ENCODE data around the gene RASA4B.
"Not testable (repeated sequence)": the region's sequence is repeated elsewhere in the genome, so short reads cannot be mapped to it uniquely, and the experiment has no call there.

The RASA4B gene

DNA sequence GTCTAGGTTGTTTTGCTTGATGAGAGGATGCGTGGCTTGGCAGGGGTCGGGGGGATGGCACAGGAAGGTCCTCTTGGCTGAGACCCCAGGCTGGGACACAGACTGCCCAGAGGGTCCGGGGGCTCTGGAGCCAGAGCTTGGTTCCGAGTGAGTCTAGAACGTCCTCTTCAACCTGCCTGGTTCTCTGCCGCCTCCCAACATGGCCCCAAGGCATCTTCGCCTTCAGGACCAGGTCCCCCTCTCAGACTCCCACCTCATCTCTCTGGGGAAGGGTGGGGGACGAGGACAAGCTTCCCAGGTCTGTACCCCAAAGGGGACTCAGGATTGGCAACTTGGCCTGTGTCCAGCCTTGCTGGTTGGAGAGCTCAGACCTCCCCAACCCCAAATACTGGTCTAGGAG, 24.5 kb upstream of the RASA4B start:
- H3K9me3 ChIP-seq (ENCODE audit: low read length); H3K79me2 ChIP-seq (ENCODE audit: insufficient read depth, low read length); H3K36me3 ChIP-seq (ENCODE audit: insufficient read depth, low read length); H4K20me1 ChIP-seq (ENCODE audit: insufficient read depth, low read length); H3K9me2 ChIP-seq (ENCODE audit: low read depth, low read length); H3K27me3 ChIP-seq (ENCODE audit: insufficient read depth, low read length); H3K27ac ChIP-seq (ENCODE audit: low read depth, low read length, poor library complexity, severe bottlenecking); H3K4me3 ChIP-seq (ENCODE audit: low read depth, low read length, poor library complexity, severe bottlenecking); H2AFZ ChIP-seq (ENCODE audit: low read length); H3K4me1 ChIP-seq (ENCODE audit: insufficient read depth, low read length, severe bottlenecking); H3K9ac ChIP-seq (ENCODE audit: low read length); H3K4me2 ChIP-seq (ENCODE audit: low read length); H3F3A ChIP-seq (ENCODE audit: insufficient read depth, low read length): not testable (repeated sequence)

GRCh38 chr7:102540604-102541003, 23.0 kb upstream of the RASA4B start:
- not testable (repeated sequence) for H4K20me1 ChIP-seq (ENCODE audit: insufficient read depth, low read length); H3K79me2 ChIP-seq (ENCODE audit: insufficient read depth, low read length); H3F3A ChIP-seq (ENCODE audit: insufficient read depth, low read length); H3K4me2 ChIP-seq (ENCODE audit: low read length); H2AFZ ChIP-seq (ENCODE audit: low read length); H3K4me3 ChIP-seq (ENCODE audit: low read depth, low read length, poor library complexity, severe bottlenecking); H3K9me2 ChIP-seq (ENCODE audit: low read depth, low read length); H3K9me3 ChIP-seq (ENCODE audit: low read length); H3K4me1 ChIP-seq (ENCODE audit: insufficient read depth, low read length, severe bottlenecking); H3K27me3 ChIP-seq (ENCODE audit: insufficient read depth, low read length); H3K9ac ChIP-seq (ENCODE audit: low read length); H3K27ac ChIP-seq (ENCODE audit: low read depth, low read length, poor library complexity, severe bottlenecking); H3K36me3 ChIP-seq (ENCODE audit: insufficient read depth, low read length)

DNA sequence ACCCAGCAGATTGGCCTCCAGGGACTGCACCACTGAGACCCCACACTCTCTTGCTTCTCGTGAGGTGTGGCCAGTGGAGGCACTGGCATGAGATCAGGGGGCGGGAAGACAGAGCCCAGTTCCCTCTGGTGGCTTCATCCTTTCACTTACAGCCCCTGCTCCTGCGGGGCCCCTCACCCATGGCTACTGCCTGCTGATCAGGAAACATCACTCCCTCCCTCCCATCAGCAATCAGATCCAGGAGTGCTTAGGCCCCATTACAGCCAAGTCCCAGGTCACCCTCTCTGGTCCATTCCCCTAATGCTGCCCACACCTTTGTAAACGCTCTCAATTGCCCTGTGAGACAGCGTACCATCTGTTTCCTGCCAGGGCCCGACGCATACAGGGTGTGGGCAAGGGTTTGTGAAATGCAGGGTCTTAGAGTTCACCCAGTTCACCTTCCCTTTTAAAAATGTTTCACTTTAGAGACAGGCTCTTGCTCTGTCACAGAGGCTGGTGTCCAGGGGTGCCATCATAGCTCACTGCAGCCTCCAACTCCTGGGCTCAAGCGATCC, 17.6 kb upstream of the RASA4B start:
- H2AFZ ChIP-seq (ENCODE audit: low read length); H3F3A ChIP-seq (ENCODE audit: insufficient read depth, low read length); H3K4me2 ChIP-seq (ENCODE audit: low read length); H3K4me3 ChIP-seq (ENCODE audit: low read depth, low read length, poor library complexity, severe bottlenecking); H3K9ac ChIP-seq (ENCODE audit: low read length); H3K36me3 ChIP-seq (ENCODE audit: insufficient read depth, low read length); H3K9me3 ChIP-seq (ENCODE audit: low read length); H3K27ac ChIP-seq (ENCODE audit: low read depth, low read length, poor library complexity, severe bottlenecking); H3K4me1 ChIP-seq (ENCODE audit: insufficient read depth, low read length, severe bottlenecking); H3K9me2 ChIP-seq (ENCODE audit: low read depth, low read length); H3K27me3 ChIP-seq (ENCODE audit: insufficient read depth, low read length); H3K79me2 ChIP-seq (ENCODE audit: insufficient read depth, low read length); H4K20me1 ChIP-seq (ENCODE audit: insufficient read depth, low read length): not testable (repeated sequence)

GRCh38 chr7:102532127-102532526, 14.6 kb upstream of the RASA4B start:
- not testable (repeated sequence) for H3K4me2 ChIP-seq (ENCODE audit: low read length); H4K20me1 ChIP-seq (ENCODE audit: insufficient read depth, low read length); H3K79me2 ChIP-seq (ENCODE audit: insufficient read depth, low read length); H3F3A ChIP-seq (ENCODE audit: insufficient read depth, low read length); H3K27ac ChIP-seq (ENCODE audit: low read depth, low read length, poor library complexity, severe bottlenecking); H2AFZ ChIP-seq (ENCODE audit: low read length); H3K4me1 ChIP-seq (ENCODE audit: insufficient read depth, low read length, severe bottlenecking); H3K27me3 ChIP-seq (ENCODE audit: insufficient read depth, low read length); H3K36me3 ChIP-seq (ENCODE audit: insufficient read depth, low read length); H3K9ac ChIP-seq (ENCODE audit: low read length); H3K4me3 ChIP-seq (ENCODE audit: low read depth, low read length, poor library complexity, severe bottlenecking); H3K9me2 ChIP-seq (ENCODE audit: low read depth, low read length); H3K9me3 ChIP-seq (ENCODE audit: low read length)

DNA sequence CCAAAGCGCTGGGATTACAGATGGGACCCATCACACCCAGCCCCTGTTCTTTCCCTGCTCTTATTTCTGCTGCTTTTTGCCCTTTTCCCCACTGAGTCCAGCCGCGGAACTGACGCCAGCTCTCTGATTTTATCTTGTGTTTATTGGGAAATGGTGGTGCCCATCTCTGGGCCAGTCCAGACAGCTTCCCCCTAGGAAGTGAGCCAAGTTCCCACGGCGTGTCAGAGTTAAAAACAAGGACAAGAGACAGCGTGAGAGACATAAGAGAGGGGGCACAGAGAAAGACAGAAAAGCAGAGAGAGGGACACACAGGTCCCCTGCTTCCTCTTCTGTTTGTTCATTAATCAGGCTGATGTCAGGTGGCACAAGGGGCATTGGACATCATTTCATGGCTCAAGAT, 14.0 kb upstream of the RASA4B start:
- not testable (repeated sequence) for H3K4me1 ChIP-seq (ENCODE audit: insufficient read depth, low read length, severe bottlenecking); H4K20me1 ChIP-seq (ENCODE audit: insufficient read depth, low read length); H3K36me3 ChIP-seq (ENCODE audit: insufficient read depth, low read length); H3K4me3 ChIP-seq (ENCODE audit: low read depth, low read length, poor library complexity, severe bottlenecking); H3K79me2 ChIP-seq (ENCODE audit: insufficient read depth, low read length); H3F3A ChIP-seq (ENCODE audit: insufficient read depth, low read length); H3K27ac ChIP-seq (ENCODE audit: low read depth, low read length, poor library complexity, severe bottlenecking); H2AFZ ChIP-seq (ENCODE audit: low read length); H3K9me3 ChIP-seq (ENCODE audit: low read length); H3K9ac ChIP-seq (ENCODE audit: low read length); H3K27me3 ChIP-seq (ENCODE audit: insufficient read depth, low read length); H3K4me2 ChIP-seq (ENCODE audit: low read length); H3K9me2 ChIP-seq (ENCODE audit: low read depth, low read length)

GRCh38 chr7:102527822-102528793, 10.5 kb upstream of the RASA4B start:
- H2AFZ ChIP-seq (ENCODE audit: low read length); H3K27me3 ChIP-seq (ENCODE audit: insufficient read depth, low read length); H3F3A ChIP-seq (ENCODE audit: insufficient read depth, low read length); H4K20me1 ChIP-seq (ENCODE audit: insufficient read depth, low read length); H3K9me3 ChIP-seq (ENCODE audit: low read length); H3K27ac ChIP-seq (ENCODE audit: low read depth, low read length, poor library complexity, severe bottlenecking); H3K79me2 ChIP-seq (ENCODE audit: insufficient read depth, low read length); H3K4me3 ChIP-seq (ENCODE audit: low read depth, low read length, poor library complexity, severe bottlenecking); H3K9ac ChIP-seq (ENCODE audit: low read length); H3K4me1 ChIP-seq (ENCODE audit: insufficient read depth, low read length, severe bottlenecking); H3K36me3 ChIP-seq (ENCODE audit: insufficient read depth, low read length); H3K4me2 ChIP-seq (ENCODE audit: low read length); H3K9me2 ChIP-seq (ENCODE audit: low read depth, low read length): not testable (repeated sequence)

- H3K9me2 ChIP-seq (ENCODE audit: low read depth, low read length); H2AFZ ChIP-seq (ENCODE audit: low read length); H3K9me3 ChIP-seq (ENCODE audit: low read length): not testable (repeated sequence)
These were observed 9.6 kb upstream of the RASA4B start for GRCh38 chr7:102527182-102527581.

More at GRCh38 chr7:102527182-102527581, 9.6 kb upstream of the RASA4B start:
- H3K9ac ChIP-seq (ENCODE audit: low read length); H4K20me1 ChIP-seq (ENCODE audit: insufficient read depth, low read length); H3K4me3 ChIP-seq (ENCODE audit: low read depth, low read length, poor library complexity, severe bottlenecking); H3K4me2 ChIP-seq (ENCODE audit: low read length); H3K4me1 ChIP-seq (ENCODE audit: insufficient read depth, low read length, severe bottlenecking); H3K27ac ChIP-seq (ENCODE audit: low read depth, low read length, poor library complexity, severe bottlenecking); H3K36me3 ChIP-seq (ENCODE audit: insufficient read depth, low read length); H3F3A ChIP-seq (ENCODE audit: insufficient read depth, low read length); H3K27me3 ChIP-seq (ENCODE audit: insufficient read depth, low read length); H3K79me2 ChIP-seq (ENCODE audit: insufficient read depth, low read length): not testable (repeated sequence)
